CD4-positive, alpha-beta memory T cell (primary cell): Measurements from ENCODE around the gene NRARP. TPM values are rescaled to one million over a fixed set of nuclear protein-coding genes. Genes with fewer than 3 reads are reported as not detected.
"Not testable (repeated sequence)": the region's sequence is repeated elsewhere in the genome, so short reads cannot be mapped to it uniquely, and the experiment has no call there.

ENCODE experiments used
- CTCF ChIA-PET: fragments of 350-600 bp; sonication (Branson Sonifier 250); formaldehyde crosslinking; loops from one replicate; lab custom pipeline; 2021; ENCODE audit warnings: inconsistent platforms; ENCODE audit not compliant: partially characterized antibody; lab: Charles Lee
- POLR2A ChIA-PET: fragments of 350-600 bp; sonication (Branson Sonifier 250); formaldehyde crosslinking; loops from one replicate; lab custom pipeline; 2021; ENCODE audit not compliant: partially characterized antibody; lab: Charles Lee
- DNase-seq, 5 donors: peaks; one replicate each; pipeline versions ENCODE4 v3.0.0 to v3.0.0-alpha.2; 2020 to 2022; ENCODE audit warnings: mixed read lengths in 1 of 5
- H3K27ac ChIP-seq: one replicate; pipeline ENCODE4 v1.7.0; 2013; ENCODE audit warnings: low read depth, low read length
- H3K27me3 ChIP-seq: 2 replicates; pipeline ENCODE4 v1.7.0; 2013; ENCODE audit warnings: mild to moderate bottlenecking, low read length, moderate library complexity; ENCODE audit not compliant: insufficient read depth
- H3K36me3 ChIP-seq: 2 replicates; pipeline ENCODE4 v1.7.0; 2013; ENCODE audit warnings: mild to moderate bottlenecking, low read length, moderate library complexity; ENCODE audit not compliant: insufficient read depth
- H3K4me1 ChIP-seq: 2 replicates; pipeline ENCODE4 v1.7.0; 2013; ENCODE audit warnings: mild to moderate bottlenecking, low read length, moderate library complexity; ENCODE audit not compliant: insufficient read depth
- H3K4me3 ChIP-seq, 2 donors: one replicate each; pipeline ENCODE4 v1.7.0; 2013; ENCODE audit warnings: low read length in 2 of 2, mild to moderate bottlenecking in 1 of 2
- H3K9me3 ChIP-seq, 2 donors: one replicate each; pipeline ENCODE4 v1.7.0; 2013; ENCODE audit warnings: low read length in 2 of 2, control low read depth in 1 of 2; ENCODE audit not compliant: control insufficient read depth in 1 of 2
- H3K27ac Mint-ChIP-seq, 7 donors: one replicate each; pipeline ENCODE4 v1.8.0; 2020 to 2021; ENCODE audit warnings: mixed read lengths in 7 of 7, mild to moderate bottlenecking in 6 of 7, inconsistent platforms in 3 of 7, moderate library complexity in 3 of 7
- H3K27me3 Mint-ChIP-seq, 2 donors: one replicate each; pipeline ENCODE4 v1.8.0; 2020 to 2021; ENCODE audit warnings: mixed read lengths in 2 of 2
- H3K36me3 Mint-ChIP-seq, 2 donors: one replicate each; pipeline ENCODE4 v1.8.0; 2020 to 2021; ENCODE audit warnings: mixed read lengths in 2 of 2, inconsistent platforms in 1 of 2, mild to moderate bottlenecking in 1 of 2
- H3K4me1 Mint-ChIP-seq, 4 donors: one replicate each; pipeline ENCODE4 v1.8.0; 2020 to 2021; ENCODE audit warnings: mixed read lengths in 4 of 4, mild to moderate bottlenecking in 1 of 4
- H3K4me3 Mint-ChIP-seq, 8 donors: one replicate each; pipeline ENCODE4 v1.8.0; 2020 to 2021; ENCODE audit warnings: mixed read lengths in 8 of 8, mild to moderate bottlenecking in 7 of 8, moderate library complexity in 6 of 8, inconsistent platforms in 3 of 8
- H3K9me3 Mint-ChIP-seq, 8 donors: one replicate each; pipeline ENCODE4 v1.8.0; 2020 to 2021; ENCODE audit warnings: mixed read lengths in 8 of 8, mild to moderate bottlenecking in 5 of 8, inconsistent platforms in 3 of 8, moderate library complexity in 1 of 8
- intact Hi-C: fragments of 100-400 bp; cut with micrococcal nuclease; formaldehyde crosslinking; loops from one replicate; pipeline ENCODE4 v1.15.1; 2023
- polyA plus RNA-seq, 2 donors: library from polyadenylated mRNA; unstranded; fragments of 300-500 nt; fragmentation: Illumina TruSeq; gene quantifications; one replicate each; pipeline ENCODE4 v1.2.3, GENCODE V29; 2021
- total RNA-seq, 2 experiments: library from RNA; stranded (reverse); gene quantifications; one replicate each; pipeline ENCODE4 v1.2.3, GENCODE V29; 2021

Gene NRARP
- total and polyA plus RNA-seq, 4 experiments from 2014 or later = 0.25 to 0.29 TPM; not detected in 2

DNA sequence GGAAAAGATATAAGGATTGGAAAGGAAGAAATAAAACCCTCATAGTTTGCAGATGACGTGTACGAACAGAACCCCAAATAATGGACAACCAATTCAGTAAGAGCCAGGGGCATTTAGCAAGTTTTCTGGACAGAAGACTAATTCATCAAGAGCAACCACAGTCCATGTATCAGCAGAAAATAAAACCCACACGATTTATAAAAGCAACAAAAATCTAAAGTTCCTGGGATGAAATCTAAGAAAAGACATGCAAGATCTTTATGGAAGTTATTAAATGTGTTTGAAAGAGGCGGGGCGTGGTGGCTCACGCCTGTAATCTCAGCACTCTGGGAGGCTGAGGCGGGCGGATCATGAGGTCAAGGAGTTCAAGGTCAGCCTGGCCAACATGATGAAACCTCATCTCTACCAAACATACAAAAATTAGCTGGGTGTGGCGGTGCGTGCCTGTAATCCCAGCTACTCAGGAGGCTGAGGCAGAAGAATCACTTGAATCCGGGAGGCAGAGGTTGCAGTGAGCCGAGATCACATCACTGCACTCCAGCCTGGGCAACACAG is 37.9 kb upstream of the NRARP start:
- H3K4me1 Mint-ChIP-seq, H3K4me1 ChIP-seq, H3K27ac ChIP-seq, POLR2A ChIA-PET, H3K27ac Mint-ChIP-seq, CTCF ChIA-PET, DNase-seq, H3K4me3 Mint-ChIP-seq, H3K27me3 ChIP-seq, H3K9me3 ChIP-seq, H3K36me3 ChIP-seq, intact Hi-C loops, H3K27me3 Mint-ChIP-seq, H3K4me3 ChIP-seq: not testable (repeated sequence)
- peaks cover 0 to 11% of the 10 kb centered on the region in 2 donors for H3K36me3 Mint-ChIP-seq
- H3K9me3 Mint-ChIP-seq = peaks cover 0 to 14% (median 7%) of the 10 kb centered on the region in 8 donors

DNA sequence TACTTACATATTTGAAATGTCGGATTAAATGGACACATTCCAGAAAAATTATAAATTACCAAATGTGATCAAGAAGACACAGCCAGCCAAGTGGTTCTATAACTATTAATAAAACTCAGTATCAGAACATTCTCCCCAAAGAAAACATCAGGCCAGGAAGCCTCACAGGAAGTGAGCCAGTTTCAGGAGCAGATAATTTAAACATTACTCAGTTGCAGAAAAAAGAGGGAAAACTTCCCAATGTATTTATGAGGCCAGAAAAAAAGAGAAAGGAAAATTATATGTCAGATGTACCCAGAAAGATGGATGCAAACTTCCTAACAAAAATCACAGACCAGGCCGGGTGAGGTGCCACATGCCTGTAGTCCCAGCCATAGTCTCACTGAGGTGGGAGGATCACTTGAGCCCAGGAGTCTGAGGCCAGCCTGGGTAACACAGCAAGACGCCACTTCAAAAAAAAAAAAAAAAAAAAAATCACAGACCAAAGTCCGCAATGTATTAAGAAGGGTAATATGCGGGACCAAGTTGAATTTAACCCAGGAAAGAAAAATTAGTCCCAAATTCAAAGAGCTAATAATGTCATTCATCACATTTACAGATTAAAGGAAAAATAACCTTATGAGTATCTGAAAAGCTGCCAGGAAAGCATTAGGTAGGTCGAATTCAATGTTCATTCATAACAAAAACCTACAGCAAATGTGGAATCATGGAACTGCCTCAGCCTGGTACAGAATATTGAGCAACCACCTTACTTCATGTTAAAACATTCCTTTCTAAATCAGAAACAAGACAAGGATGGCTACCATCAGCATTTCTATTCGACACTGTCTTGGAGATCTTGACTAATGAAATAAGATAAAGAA is 37.2 kb upstream of the NRARP start:
- peaks cover 0 to 11% of the 10 kb centered on the region in 2 donors for H3K36me3 Mint-ChIP-seq
- intact Hi-C loops = no loop called here
- POLR2A ChIA-PET = no interaction called here
- Histone ChIP-seq H3K27me3 (no peaks in the 10 kb centered on the region), H3K27ac (no peak overlapping the region), H3K4me1 (no peaks in the 10 kb centered on the region), H3K4me3 (no peak overlapping the region), H3K36me3 (no peaks in the 10 kb centered on the region), H3K9me3 (no peaks in the 10 kb centered on the region)
- no peaks in the 10 kb centered on the region for H3K4me1 Mint-ChIP-seq
- no peaks in the 10 kb centered on the region for H3K27me3 Mint-ChIP-seq
- H3K27ac Mint-ChIP-seq = no peak overlapping the region
- DNase-seq = no peak
- no peak overlapping the region for H3K4me3 Mint-ChIP-seq
- H3K9me3 Mint-ChIP-seq = peaks cover 0 to 14% (median 7%) of the 10 kb centered on the region in 8 donors
- CTCF ChIA-PET = no interaction called here

GRCh38 chr9:137336735-137337134 is 34.7 kb upstream of the NRARP start:
- intact Hi-C loops = no loop called here
- Histone ChIP-seq H3K27ac (no peak overlapping the region), H3K4me3 (no peak overlapping the region), H3K27me3 (no peaks in the 10 kb centered on the region), H3K36me3 (no peaks in the 10 kb centered on the region), H3K4me1 (no peaks in the 10 kb centered on the region), H3K9me3 (no peaks in the 10 kb centered on the region)
- no peak for DNase-seq
- ChIA-PET CTCF (no interaction called here), POLR2A (no interaction called here)
- Mint-ChIP-seq H3K4me3 (no peak overlapping the region), H3K9me3 (peaks cover 0 to 14% (median 7%) of the 10 kb centered on the region in 8 donors), H3K4me1 (no peaks in the 10 kb centered on the region), H3K36me3 (peaks cover 0 to 11% of the 10 kb centered on the region in 2 donors), H3K27ac (no peak overlapping the region), H3K27me3 (no peaks in the 10 kb centered on the region)

GRCh38 chr9:137333016-137333671 is 31.1 kb upstream of the NRARP start:
- H3K9me3 Mint-ChIP-seq = peaks cover 0 to 15% (median 9%) of the 10 kb centered on the region in 8 donors
- ChIA-PET CTCF (no interaction called here), POLR2A (no interaction called here)
- no peaks in the 10 kb centered on the region for H3K4me1 Mint-ChIP-seq
- no peak overlapping the region for H3K4me3 Mint-ChIP-seq
- H3K27ac Mint-ChIP-seq = no peak overlapping the region
- no peak for DNase-seq
- Histone ChIP-seq H3K9me3 (no peaks in the 10 kb centered on the region), H3K4me3 (no peak overlapping the region), H3K36me3 (no peaks in the 10 kb centered on the region), H3K27me3 (peaks cover under 1% of the 10 kb centered on the region), H3K27ac (no peak overlapping the region), H3K4me1 (no peaks in the 10 kb centered on the region)
- peaks cover 0 to 11% of the 10 kb centered on the region in 2 donors for H3K36me3 Mint-ChIP-seq
- peaks cover 1 to 2% of the 10 kb centered on the region in 2 donors for H3K27me3 Mint-ChIP-seq
- intact Hi-C loops = no loop called here

- Mint-ChIP-seq H3K4me1 (peaks cover 0 to under 1% (median 0%) of the 10 kb centered on the region in 4 donors), H3K27ac (no peak overlapping the region), H3K36me3 (peaks cover 0 to 8% of the 10 kb centered on the region in 2 donors), H3K27me3 (peaks cover 8 to 11% of the 10 kb centered on the region in 2 donors), H3K4me3 (no peak overlapping the region), H3K9me3 (peaks cover 2 to 21% (median 12%) of the 10 kb centered on the region in 8 donors)
- ChIA-PET CTCF (no interaction called here), POLR2A (no interaction called here)
- Histone ChIP-seq H3K9me3 (no peaks in the 10 kb centered on the region), H3K4me1 (no peaks in the 10 kb centered on the region), H3K27me3 (peaks cover 6% of the 10 kb centered on the region), H3K4me3 (no peak overlapping the region), H3K36me3 (no peaks in the 10 kb centered on the region), H3K27ac (no peak overlapping the region)
- intact Hi-C loops = no loop called here
- no peak for DNase-seq
Observed at GRCh38 chr9:137331929-137332328, 29.9 kb upstream of the NRARP start.

GRCh38 chr9:137330689-137331088 is 28.6 kb upstream of the NRARP start:
- H3K36me3 ChIP-seq = no peaks in the 10 kb centered on the region
- no peaks in the 10 kb centered on the region for H3K36me3 Mint-ChIP-seq
- ChIA-PET CTCF (no interaction called here), POLR2A (no interaction called here)
- no peak overlapping the region for H3K27ac Mint-ChIP-seq
- no peaks in the 10 kb centered on the region for H3K9me3 ChIP-seq
- no peak overlapping the region for H3K27ac ChIP-seq
- peaks cover 1 to 17% (median 6%) of the 10 kb centered on the region in 8 donors for H3K9me3 Mint-ChIP-seq
- H3K4me3 ChIP-seq = no peak overlapping the region
- no peaks in the 10 kb centered on the region for H3K4me1 ChIP-seq
- no peak overlapping the region for H3K4me3 Mint-ChIP-seq
- peaks cover 0 to 9% (median 0%) of the 10 kb centered on the region in 4 donors for H3K4me1 Mint-ChIP-seq
- intact Hi-C loops = no loop called here
- H3K27me3 Mint-ChIP-seq = peaks cover 20 to 22% of the 10 kb centered on the region in 2 donors
- peaks cover 6% of the 10 kb centered on the region for H3K27me3 ChIP-seq
- no peak for DNase-seq

DNA sequence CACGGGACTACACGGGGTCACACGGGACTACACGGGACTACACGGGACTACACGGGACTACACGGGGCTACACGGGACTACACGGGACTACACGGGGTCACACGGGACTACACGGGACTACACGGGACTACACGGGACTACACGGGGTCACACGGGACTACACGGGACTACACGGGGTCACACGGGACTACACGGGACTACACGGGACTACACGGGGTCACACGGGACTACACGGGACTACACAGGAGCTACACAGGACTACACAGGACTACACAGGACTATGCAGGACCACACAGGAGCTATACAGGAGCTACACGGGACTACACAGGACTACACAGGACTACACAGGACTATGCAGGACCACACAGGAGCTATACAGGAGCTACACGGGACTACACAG is 27.5 kb upstream of the NRARP start:
- H3K27ac Mint-ChIP-seq, H3K27me3 ChIP-seq, intact Hi-C loops, H3K4me1 Mint-ChIP-seq, H3K36me3 Mint-ChIP-seq, H3K27ac ChIP-seq, DNase-seq, CTCF ChIA-PET, H3K4me3 ChIP-seq, H3K36me3 ChIP-seq, H3K9me3 ChIP-seq, H3K4me1 ChIP-seq, POLR2A ChIA-PET, H3K4me3 Mint-ChIP-seq: not testable (repeated sequence)
- Mint-ChIP-seq H3K9me3 (peaks cover 0 to 17% (median 6%) of the 10 kb centered on the region in 8 donors), H3K27me3 (peaks cover 23 to 26% of the 10 kb centered on the region in 2 donors)
